Keratinocyte (primary cell): ENCODE results near the gene SLC12A8.

Source experiments
- EZH2 ChIP-seq: IDR thresholded peaks from one replicate; pipeline ENCODE4 v1.6.1; 2012; ENCODE audit warnings: inconsistent platforms, mild to moderate bottlenecking, low read length, moderate library complexity
- TF ChIP-seq, protein P1 (sequence below), 3 experiments: IDR thresholded peaks in 1 of 3; conservative IDR thresholded peaks in 1 of 3; optimal IDR thresholded peaks in 1 of 3; 2 replicates in 2 of 3; 3 replicates in 1 of 3; pipeline versions ENCODE3 to v1.5.1; 2011; ENCODE audit warnings: low read length in 3 of 3, mild to moderate bottlenecking in 3 of 3, moderate library complexity in 2 of 3, control low read depth in 1 of 3, inconsistent platforms in 1 of 3; ENCODE audit not compliant: insufficient read depth in 2 of 3; ENCODE audit errors: extremely low read depth in 1 of 3

DNA sequence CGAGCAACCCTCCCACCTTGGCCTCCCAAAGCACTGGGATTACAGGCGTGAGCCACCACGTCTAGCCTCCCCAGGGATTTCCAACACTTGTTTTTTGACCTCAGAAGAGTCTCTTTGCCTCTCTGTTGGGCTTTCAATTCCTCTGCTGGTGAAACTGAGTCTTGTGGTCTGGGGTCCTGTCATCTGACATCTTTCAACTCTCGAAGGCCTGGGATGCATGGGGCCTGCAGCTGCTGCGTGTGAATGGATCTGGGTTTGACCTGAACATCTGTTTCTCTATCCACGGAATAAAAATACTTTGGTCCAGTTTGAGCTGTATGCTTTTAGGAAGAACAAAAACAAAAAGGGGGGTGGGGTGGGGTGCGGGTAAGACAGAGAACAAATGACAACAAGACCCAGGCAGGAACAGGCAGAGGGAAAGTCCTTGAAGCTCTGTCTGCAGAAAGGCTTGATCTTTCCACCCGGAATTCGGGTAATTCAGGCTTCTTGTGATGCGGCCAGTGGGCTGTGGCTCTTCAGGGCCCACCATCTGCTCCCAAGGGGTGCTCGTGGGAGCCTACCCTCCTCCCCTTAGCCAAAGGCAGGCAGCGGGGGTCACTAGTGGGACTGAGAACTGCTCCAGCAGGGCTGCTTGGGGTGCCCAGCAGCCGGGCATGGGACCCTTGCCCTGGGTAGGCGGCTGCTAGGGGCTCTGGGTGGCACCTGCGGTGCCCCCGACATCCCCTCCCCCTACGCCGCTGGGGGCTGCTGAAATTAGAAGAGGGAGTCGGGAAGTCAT, 71.5 kb downstream of the SLC12A8 start:
- TF ChIP-seq, protein P1, sequence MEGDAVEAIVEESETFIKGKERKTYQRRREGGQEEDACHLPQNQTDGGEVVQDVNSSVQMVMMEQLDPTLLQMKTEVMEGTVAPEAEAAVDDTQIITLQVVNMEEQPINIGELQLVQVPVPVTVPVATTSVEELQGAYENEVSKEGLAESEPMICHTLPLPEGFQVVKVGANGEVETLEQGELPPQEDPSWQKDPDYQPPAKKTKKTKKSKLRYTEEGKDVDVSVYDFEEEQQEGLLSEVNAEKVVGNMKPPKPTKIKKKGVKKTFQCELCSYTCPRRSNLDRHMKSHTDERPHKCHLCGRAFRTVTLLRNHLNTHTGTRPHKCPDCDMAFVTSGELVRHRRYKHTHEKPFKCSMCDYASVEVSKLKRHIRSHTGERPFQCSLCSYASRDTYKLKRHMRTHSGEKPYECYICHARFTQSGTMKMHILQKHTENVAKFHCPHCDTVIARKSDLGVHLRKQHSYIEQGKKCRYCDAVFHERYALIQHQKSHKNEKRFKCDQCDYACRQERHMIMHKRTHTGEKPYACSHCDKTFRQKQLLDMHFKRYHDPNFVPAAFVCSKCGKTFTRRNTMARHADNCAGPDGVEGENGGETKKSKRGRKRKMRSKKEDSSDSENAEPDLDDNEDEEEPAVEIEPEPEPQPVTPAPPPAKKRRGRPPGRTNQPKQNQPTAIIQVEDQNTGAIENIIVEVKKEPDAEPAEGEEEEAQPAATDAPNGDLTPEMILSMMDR (optimal IDR thresholded peaks at IDR 0.05 in 1 of 3, IDR thresholded peaks at IDR 0.05 in 1 of 3, conservative IDR thresholded peaks at IDR 0.05 in 1 of 3; ENCODE audit: extremely low read depth in 1 of 3, insufficient read depth in 2 of 3, low read length in 3 of 3), result no peak
- no peak for TF ChIP-seq EZH2
